HL-60 (cell line): ENCODE data around the gene TAT.

ENCODE experiments used
- DNase-seq, 2 experiments: peaks; one replicate each; pipeline ENCODE4 v3.0.0-alpha.2; 2010 to 2020; ENCODE audit warnings: low read depth in 1 of 2, low spot score in 1 of 2
- H3K27ac ChIP-seq: fragments of 250-450 bp; sonication (Bioruptor Pico); replicated peaks from 2 replicates; pipeline ENCODE4 v1.5.1; 2020; ENCODE audit warnings: mild to moderate bottlenecking, moderate library complexity
- H3K27me3 ChIP-seq: fragments of 250-450 bp; sonication (Bioruptor Pico); 2 replicates; pipeline ENCODE4 v1.5.1; 2021; ENCODE audit warnings: mild to moderate bottlenecking, moderate library complexity; ENCODE audit not compliant: insufficient read depth, poor library complexity, severe bottlenecking
- H3K4me3 ChIP-seq: replicated peaks from 2 replicates; pipeline ENCODE4 v1.5.1; 2011; ENCODE audit warnings: mild to moderate bottlenecking, control low read depth, low read length; ENCODE audit not compliant: insufficient read depth
- GABPA ChIP-seq: IDR thresholded peaks from 2 replicates; pipeline ENCODE4 v1.6.1; 2012; ENCODE audit warnings: low read depth
- POLR2AphosphoS5 ChIP-seq: IDR thresholded peaks from 2 replicates; pipeline ENCODE4 v1.6.1; 2012; ENCODE audit warnings: low read depth
- SPI1 ChIP-seq: IDR thresholded peaks from 2 replicates; pipeline ENCODE4 v1.6.1; 2012; ENCODE audit warnings: low read depth, mild to moderate bottlenecking, borderline replicate concordance
- TF ChIP-seq, protein P1 (sequence below): IDR thresholded peaks from 2 replicates; pipeline ENCODE4 v1.6.1; 2012; ENCODE audit warnings: low read depth; ENCODE audit not compliant: insufficient replicate concordance
- TF ChIP-seq, protein P2 (sequence below): IDR thresholded peaks from one replicate; pipeline ENCODE4 v1.5.1; 2011; ENCODE audit warnings: low read length, control low read depth, inconsistent platforms; ENCODE audit not compliant: insufficient read depth

The TAT gene

DNA sequence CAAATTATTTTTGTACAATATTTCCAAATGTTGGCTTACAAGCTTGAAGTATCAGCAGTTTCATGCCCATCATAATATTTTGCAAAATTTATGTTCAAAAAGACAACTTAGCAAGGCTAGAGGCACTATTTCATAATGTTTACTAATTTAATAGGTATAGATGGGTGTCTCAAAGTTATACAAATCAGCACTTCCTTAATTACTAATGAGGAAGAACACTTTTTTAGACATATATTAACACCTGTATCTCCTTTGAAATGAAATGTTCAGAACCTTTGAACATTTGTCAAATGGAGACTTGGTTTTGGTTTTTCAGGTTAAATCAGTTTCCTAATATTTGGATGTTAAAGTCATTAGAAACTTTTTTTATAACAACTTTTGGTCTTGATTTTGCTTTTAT, 2.2 kb downstream of the TAT start:
- Histone ChIP-seq H3K27ac (no peak overlapping the region), H3K4me3 (no peak overlapping the region), H3K27me3 (peaks cover 6% of the 10 kb centered on the region)
- DNase-seq, result no peak
- TF ChIP-seq GABPA, result no peak
- TF ChIP-seq, protein P1, sequence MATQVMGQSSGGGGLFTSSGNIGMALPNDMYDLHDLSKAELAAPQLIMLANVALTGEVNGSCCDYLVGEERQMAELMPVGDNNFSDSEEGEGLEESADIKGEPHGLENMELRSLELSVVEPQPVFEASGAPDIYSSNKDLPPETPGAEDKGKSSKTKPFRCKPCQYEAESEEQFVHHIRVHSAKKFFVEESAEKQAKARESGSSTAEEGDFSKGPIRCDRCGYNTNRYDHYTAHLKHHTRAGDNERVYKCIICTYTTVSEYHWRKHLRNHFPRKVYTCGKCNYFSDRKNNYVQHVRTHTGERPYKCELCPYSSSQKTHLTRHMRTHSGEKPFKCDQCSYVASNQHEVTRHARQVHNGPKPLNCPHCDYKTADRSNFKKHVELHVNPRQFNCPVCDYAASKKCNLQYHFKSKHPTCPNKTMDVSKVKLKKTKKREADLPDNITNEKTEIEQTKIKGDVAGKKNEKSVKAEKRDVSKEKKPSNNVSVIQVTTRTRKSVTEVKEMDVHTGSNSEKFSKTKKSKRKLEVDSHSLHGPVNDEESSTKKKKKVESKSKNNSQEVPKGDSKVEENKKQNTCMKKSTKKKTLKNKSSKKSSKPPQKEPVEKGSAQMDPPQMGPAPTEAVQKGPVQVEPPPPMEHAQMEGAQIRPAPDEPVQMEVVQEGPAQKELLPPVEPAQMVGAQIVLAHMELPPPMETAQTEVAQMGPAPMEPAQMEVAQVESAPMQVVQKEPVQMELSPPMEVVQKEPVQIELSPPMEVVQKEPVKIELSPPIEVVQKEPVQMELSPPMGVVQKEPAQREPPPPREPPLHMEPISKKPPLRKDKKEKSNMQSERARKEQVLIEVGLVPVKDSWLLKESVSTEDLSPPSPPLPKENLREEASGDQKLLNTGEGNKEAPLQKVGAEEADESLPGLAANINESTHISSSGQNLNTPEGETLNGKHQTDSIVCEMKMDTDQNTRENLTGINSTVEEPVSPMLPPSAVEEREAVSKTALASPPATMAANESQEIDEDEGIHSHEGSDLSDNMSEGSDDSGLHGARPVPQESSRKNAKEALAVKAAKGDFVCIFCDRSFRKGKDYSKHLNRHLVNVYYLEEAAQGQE, result no peak

DNA sequence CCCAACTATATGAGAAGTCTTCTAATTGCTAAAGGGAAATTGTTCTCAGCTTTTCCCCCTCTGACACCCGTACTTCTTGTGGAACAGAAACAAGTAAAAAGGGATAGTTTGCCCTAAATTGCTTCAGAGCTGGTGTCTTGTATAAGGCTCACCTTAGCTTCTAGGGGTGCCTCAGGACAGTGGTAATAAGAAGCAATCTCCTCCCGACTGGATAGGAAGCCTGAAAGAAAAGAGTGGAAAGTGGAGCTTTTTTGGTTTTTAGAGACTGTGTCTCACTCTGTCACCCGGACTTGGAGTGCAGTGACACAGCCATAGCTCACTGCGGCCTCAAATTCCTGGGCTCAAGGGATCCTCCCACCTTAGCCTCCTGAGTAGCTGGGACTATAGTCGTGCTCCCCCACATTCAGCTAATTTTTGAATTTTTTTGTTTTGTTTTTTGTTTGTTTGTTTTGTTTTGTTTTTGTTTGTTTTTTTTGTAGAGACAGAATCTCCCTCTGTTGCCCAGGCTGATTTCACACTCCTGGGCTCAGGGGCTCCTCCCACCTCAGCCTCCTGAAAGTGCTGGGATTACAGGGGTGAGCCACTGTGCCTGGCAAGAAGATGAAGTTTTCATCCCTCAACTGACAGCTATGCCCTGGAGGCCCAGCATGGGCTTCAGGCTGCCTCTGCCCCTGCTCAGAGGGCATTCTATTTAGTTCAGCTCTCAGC, 3.4 kb downstream of the TAT start:
- DNase-seq, result no peak
- peaks cover 6% of the 10 kb centered on the region for H3K27me3 ChIP-seq
- no peak overlapping the region for H3K27ac ChIP-seq
- no peak for TF ChIP-seq GABPA
- H3K4me3 ChIP-seq, result no peak overlapping the region

DNA sequence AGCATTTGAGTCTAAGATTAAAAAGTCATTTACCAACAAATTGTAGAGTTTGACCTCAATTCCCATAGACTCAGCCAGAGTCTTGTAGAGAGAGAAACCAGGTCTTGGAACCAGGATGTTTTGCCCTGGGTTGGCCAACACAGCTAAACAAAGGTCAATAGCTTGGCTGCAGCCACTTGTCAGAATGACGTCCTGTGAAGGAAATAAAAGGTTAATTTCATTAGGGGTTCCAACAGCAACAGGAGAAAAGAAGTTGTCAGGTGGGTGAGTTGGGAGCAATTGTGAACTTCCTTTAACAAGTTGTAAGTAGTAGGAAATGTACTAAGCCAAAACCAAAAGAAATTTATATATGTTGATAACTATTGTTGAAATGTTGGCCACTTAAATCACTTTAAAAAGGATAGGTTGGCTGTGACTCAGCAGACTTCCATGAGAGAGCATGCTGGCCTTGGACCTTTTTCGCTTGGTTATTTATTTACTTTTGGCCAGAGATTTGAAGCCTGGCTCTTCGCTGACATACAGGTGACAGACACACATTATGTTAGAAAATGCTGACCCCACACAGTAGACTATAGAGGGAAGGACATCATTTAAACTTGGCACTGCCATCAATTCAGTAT, 4.3 kb downstream of the TAT start:
- DNase-seq, result no peak
- Histone ChIP-seq H3K27ac (no peak overlapping the region), H3K27me3 (peaks cover 4% of the 10 kb centered on the region), H3K4me3 (no peak overlapping the region)
- TF ChIP-seq POLR2AphosphoS5 (no peak), SPI1 (no peak)

DNA sequence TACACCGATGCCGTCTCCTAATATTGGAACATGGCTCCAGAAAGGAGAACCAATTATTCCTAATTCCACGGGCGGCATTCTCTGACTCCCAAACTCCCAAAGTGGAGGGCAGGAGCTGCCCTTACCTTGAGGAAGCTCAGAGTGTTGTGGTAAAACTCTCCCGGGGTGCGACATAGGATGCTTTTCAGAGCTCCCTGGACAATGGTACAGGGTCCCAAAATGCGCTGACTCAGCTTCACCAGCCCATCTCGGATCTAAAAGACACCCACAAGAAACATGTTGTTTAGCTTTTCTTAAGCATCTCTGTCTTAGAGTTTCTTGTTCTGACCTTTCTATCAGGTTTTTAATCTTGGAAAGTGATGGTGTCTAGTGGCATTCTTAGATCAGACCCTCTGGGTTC, 6.7 kb downstream of the TAT start:
- TF ChIP-seq, protein P2, sequence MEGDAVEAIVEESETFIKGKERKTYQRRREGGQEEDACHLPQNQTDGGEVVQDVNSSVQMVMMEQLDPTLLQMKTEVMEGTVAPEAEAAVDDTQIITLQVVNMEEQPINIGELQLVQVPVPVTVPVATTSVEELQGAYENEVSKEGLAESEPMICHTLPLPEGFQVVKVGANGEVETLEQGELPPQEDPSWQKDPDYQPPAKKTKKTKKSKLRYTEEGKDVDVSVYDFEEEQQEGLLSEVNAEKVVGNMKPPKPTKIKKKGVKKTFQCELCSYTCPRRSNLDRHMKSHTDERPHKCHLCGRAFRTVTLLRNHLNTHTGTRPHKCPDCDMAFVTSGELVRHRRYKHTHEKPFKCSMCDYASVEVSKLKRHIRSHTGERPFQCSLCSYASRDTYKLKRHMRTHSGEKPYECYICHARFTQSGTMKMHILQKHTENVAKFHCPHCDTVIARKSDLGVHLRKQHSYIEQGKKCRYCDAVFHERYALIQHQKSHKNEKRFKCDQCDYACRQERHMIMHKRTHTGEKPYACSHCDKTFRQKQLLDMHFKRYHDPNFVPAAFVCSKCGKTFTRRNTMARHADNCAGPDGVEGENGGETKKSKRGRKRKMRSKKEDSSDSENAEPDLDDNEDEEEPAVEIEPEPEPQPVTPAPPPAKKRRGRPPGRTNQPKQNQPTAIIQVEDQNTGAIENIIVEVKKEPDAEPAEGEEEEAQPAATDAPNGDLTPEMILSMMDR, result no peak
- TF ChIP-seq POLR2AphosphoS5, result no peak
- TF ChIP-seq GABPA, result no peak
- TF ChIP-seq, protein P1, result no peak
- no peak for TF ChIP-seq SPI1
- H3K4me3 ChIP-seq, result no peak overlapping the region
- H3K27ac ChIP-seq, result no peak overlapping the region
- no peak for DNase-seq
- peaks cover 4% of the 10 kb centered on the region for H3K27me3 ChIP-seq

DNA sequence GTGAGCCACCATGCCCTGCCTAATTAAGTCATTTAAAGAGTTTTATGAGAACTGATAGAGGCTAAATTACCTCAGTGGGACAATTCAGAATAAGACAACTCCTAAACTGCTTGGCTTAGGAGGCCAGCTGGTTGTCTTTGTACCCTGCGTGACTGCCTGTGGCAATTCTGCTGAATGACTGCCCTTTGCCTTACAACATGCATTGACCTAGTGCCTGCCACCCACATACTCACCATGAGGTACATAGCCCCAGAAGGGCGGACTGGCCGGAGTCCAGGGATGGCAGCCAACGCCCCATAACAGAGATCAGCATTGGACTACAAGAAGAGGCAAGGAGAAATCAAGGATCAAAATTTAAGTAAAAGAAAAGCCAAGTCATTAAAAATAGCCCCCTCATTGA, 7.3 kb downstream of the TAT start:
- no peak for DNase-seq
- Histone ChIP-seq H3K27me3 (peaks cover 4% of the 10 kb centered on the region), H3K4me3 (no peak overlapping the region), H3K27ac (no peak overlapping the region)
- TF ChIP-seq, protein P1, result no peak
- no peak for TF ChIP-seq SPI1
- TF ChIP-seq GABPA, result no peak
- TF ChIP-seq, protein P2, result no peak
- TF ChIP-seq POLR2AphosphoS5, result no peak
